ENCODE measurements around the gene PEX10.
A peak's percentile ranks its signal among the peaks of the same experiment; 100 is the strongest.

The PEX10 gene

DNA sequence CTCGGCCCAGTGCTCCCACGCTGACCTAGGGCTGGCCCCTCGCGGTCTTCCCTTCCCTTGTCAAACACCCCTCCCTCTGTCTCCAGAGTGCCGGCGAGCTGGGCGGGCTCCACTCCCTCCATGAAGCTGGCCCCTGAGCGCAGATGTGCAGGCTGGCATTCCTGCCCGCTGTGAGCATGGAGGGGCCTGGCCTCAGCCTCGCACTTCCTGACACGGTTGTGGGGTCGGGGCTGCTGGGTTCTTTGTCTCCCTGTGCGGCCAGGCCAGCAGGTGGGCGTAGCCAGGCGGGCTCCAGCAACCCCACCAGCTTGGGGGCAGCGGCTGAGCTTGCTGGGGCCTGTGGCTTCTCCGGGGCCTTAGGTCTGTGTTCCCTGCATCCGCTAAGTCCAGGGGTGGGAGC, 14.2 kb upstream of the PEX10 start:
- no peak for DNase-seq (ENCODE audit: extremely low read depth in 1 of 2, low read depth in 1 of 2)

- DNase-seq (ENCODE audit: extremely low read depth in 1 of 2, low read depth in 1 of 2): no peak
Observed at GRCh38 chr1:2425892-2426291, 13.5 kb upstream of the PEX10 start.

DNA sequence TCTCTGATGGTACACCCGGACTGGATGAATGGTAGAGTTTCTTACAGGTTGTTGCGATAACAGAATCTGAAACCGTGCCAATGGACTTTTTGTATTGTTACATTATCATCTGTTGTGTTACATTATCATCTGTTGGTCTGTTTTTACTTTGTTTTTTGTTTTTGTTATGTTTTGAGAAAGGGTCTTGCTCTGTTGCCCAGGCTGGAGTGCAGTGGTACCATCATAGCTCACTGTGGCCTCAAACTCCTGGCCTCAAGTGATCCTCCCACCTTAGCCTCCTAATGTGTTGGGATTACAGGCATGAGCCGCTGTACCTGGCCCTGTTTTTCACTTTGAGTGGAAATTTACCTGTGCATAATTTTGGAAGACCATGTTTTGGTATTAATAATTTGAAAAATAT, 10.2 kb upstream of the PEX10 start:
- DNase-seq (ENCODE audit: extremely low read depth in 1 of 2, low read depth in 1 of 2): no peak

GRCh38 chr1:2419416-2419815, 7.1 kb upstream of the PEX10 start:
- no peak for DNase-seq (ENCODE audit: extremely low read depth in 1 of 2, low read depth in 1 of 2)

GRCh38 chr1:2418791-2419320, 6.5 kb upstream of the PEX10 start:
- no peak for DNase-seq (ENCODE audit: extremely low read depth in 1 of 2, low read depth in 1 of 2)

DNA sequence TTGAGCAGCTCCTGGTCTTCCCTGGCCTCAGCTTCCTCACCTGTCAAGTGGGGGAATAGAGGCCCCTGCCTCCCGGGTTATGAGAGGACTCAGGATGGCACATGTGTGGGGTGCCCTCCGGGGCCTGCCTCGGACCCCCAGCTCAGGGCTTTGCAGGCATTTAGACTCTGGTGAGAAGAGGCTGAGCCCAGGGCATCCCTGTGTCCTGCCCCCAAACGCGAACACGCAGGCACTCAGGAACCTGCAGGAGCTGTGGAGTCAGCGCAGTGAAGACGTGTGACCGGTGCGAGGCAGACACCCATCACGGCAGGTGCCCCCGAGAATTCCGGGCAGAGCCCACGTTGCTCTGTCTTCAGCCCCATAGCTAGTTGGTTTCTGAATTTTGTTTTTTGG, 5.5 kb upstream of the PEX10 start:
- no peak for DNase-seq (ENCODE audit: extremely low read depth in 1 of 2, low read depth in 1 of 2)

DNA sequence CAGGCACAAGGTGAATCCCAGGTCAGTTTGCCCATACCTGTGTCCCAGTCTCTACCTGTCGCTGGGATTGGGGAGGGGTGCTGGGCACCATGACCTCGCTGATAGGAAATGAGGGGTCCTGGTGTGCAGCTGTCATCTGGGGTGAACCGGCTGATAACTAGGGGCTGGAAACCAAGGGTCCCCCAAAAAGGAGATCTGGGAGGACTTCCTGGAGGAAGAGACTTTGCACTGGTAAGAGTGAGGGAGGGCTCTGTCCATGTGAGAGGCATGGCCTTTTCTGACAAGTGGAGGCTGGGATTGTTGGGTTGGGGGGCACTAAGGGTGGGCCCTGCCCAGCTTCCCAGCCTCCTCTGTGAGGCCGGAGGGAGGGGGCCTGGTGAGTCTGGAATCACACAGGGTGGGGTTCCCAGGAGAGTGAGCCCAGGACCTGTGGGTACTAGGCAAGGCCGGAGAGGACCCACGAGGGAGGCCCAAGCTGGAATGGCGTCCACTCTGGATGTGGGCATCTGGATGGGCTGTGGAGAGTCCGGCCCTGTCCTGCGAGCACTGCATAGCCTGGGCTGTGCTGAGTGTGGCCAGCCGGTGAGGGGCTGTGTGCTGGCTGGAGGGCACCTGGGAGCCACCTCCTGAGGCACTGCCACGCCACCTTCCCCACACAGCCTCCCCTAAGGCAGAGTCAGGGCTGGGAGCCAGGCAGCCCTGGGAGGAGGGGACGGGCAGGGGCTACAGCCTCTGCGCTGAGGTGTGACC, 4.9 kb upstream of the PEX10 start:
- DNase-seq (ENCODE audit: extremely low read depth in 1 of 2, low read depth in 1 of 2): no peak

DNA sequence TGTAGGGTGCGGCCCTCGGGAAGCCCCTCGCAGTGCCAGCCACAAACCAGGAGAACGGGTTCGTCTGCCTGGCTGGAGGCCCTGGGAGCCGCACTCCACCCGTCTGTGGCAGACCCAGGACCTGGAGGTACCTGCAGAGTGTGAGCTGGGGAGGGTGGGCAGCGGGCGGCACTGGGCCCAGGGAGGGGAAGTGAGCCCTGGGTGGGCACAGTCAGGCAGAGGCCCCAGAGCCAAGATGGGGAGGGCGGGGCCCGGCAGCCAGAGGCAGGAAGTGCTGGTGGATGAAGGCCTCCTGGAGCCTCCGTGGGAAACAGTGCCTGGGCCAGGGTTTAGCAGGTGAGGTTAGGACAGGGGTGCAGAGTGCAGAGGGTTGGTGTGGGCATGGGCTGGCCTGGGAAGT, 4.0 kb upstream of the PEX10 start:
- DNase-seq (ENCODE audit: extremely low read depth in 1 of 2, low read depth in 1 of 2): no peak

DNA sequence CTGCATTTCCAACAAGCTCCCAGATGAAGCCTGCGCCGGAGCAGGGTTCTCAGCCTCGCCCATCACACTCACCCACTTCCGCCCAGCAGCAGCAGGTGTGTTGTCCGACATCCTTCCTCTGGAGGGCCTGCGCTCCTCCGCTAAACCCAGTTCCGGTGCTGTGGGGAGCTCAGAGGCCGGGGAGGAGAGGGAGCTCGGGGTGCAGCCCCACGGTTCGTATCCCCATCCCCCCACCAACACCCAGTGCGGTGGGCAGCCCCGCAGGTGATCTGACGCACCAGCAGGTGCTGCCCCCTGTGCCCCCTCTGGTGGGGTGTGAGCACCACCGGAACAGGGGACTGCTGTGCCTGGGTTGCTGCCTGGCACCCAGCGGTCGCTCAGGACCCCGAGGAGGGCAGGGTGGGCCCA, 3.4 kb upstream of the PEX10 start:
- DNase-seq (ENCODE audit: extremely low read depth in 1 of 2, low read depth in 1 of 2): no peak

GRCh38 chr1:2415337-2415736, 3.0 kb upstream of the PEX10 start:
- no peak for DNase-seq (ENCODE audit: extremely low read depth in 1 of 2, low read depth in 1 of 2)

GRCh38 chr1:2414297-2414958, 2.1 kb upstream of the PEX10 start:
- peak; percentile 58 to 69 for DNase-seq (ENCODE audit: extremely low read depth in 1 of 2, low read depth in 1 of 2)

GRCh38 chr1:2413495-2414296, 1.3 kb upstream of the PEX10 start:
- no peak for DNase-seq (ENCODE audit: extremely low read depth in 1 of 2, low read depth in 1 of 2)

DNA sequence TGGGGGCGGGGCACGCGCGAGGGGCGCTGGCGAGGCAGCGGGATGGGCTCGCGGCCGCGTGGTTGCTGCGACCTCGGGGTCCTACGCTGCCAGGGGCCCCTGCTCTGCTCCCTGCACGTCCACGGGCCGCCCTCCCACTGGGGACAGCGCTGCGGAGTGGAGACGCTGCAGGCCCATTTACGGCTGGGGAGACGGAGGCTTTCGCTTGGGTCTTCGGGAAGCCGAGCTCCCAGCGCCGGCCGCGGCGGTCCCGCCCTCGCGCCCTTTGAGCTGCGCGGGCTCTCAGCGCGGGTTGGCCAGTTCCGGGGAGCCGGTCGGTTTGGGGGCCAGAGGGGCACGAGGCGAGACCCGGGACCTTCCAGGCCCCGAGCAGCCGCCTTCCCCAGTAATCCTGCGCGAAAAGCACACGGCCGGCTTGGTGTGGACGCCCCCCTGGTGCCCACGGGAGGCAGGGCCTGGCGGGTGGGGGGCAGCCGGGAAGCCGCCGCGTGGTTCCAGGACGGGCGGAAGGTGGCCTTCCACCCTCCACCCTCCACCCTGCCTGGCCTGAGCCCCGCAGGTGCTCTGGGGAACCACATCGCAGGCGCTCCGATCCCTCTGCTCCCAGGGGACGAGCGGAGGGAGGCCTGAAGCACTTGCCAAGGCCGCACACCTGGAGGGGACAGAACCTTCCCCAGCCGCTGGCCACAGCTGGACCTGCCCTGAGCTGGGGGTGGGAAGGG, 570 bp upstream of the PEX10 start:
- no peak for DNase-seq (ENCODE audit: extremely low read depth in 1 of 2, low read depth in 1 of 2)

DNA sequence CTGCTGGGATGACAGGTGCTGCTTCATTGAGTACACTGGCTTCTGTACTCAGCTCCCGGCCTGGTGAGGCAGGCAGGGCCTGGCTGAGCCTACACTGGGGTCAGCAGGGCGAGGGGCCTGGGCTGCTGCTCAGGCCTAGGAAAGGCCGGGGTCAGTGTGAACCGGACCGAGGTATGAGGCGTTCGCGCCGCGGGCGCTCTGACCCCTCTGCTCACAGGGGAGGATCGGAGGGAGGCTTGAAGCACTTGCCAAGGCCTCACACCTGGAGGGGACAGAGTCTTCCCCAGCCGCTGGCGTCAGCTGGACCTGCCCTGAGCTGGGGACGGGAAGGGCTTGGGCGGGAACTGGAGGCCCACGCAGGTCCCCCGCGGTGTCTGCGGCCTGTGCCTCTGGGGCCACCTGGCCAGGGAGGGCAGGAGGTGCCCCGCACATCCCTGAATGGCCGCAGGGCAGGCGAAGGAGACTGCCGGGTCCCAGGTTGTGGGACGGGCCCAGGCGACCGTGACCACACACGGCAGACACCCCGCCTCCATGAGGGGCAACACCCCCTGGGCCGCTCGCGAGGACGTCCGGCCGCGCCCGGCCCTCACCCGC, 466 bp downstream of the PEX10 start:
- no peak for DNase-seq (ENCODE audit: extremely low read depth in 1 of 2, low read depth in 1 of 2)

DNA sequence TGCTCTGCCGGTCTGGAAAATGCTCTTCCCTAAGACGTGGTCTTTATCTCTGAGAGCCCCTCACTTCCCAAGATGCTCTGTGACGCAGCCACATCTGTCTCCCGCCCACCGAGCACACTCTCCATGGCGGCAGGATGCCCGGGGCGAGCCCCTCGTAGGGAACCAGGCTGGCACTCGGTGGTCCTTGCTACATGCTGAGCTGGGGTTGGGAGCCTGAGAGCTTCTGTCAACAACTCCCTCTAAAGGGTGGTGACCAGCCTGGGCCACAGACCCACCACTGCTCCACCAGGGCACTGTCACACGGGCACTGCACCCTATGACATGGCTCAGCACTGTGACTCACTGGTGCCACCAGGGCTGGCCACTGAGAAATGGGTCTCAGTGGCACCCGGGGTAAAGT, 2.6 kb downstream of the PEX10 start:
- DNase-seq (ENCODE audit: extremely low read depth in 1 of 2, low read depth in 1 of 2): no peak

DNA sequence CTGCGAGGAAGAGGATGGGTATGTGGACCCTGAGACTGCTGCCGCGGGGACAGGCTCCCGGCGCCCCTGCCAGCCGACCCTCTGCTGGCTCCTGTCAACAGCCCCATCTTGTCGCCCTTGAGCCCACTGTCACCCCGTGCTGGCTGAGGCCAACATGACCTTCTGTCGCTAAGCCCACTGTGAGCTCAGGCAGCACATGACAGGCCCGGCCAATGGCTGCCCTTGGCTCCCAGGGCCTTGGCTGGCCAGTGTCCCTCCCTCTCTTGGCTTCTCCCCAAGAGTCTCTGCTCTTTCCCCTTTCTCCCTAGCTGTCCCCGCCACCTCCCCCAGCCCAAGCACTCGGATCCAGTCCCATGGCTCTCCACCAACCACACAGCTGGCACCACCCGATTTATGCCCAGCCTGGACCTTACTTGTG, 3.5 kb downstream of the PEX10 start:
- no peak for DNase-seq (ENCODE audit: extremely low read depth in 1 of 2, low read depth in 1 of 2)

GRCh38 chr1:2408456-2408855, 3.9 kb downstream of the PEX10 start:
- no peak for DNase-seq (ENCODE audit: extremely low read depth in 1 of 2, low read depth in 1 of 2)

- DNase-seq (ENCODE audit: extremely low read depth in 1 of 2, low read depth in 1 of 2): no peak
Observed at GRCh38 chr1:2407991-2408275, 4.4 kb downstream of the PEX10 start.

- no peak for DNase-seq (ENCODE audit: extremely low read depth in 1 of 2, low read depth in 1 of 2)
Observed at GRCh38 chr1:2407166-2407990, 5.0 kb downstream of the PEX10 start.

- no peak for DNase-seq (ENCODE audit: extremely low read depth in 1 of 2, low read depth in 1 of 2)
Observed at GRCh38 chr1:2406451-2407041, 5.8 kb downstream of the PEX10 start.
